GM18519 (cell line): ENCODE measurements around the gene MRGPRF.

Source experiments
- ATAC-seq: cut with Tn5 transposase; IDR thresholded peaks from one replicate; pipeline ENCODE4 v1.9.1; 2021; ENCODE audit warnings: mild to moderate bottlenecking, moderate library complexity; ENCODE audit not compliant: unreplicated experiment, low FRiP score

MRGPRF gene

DNA sequence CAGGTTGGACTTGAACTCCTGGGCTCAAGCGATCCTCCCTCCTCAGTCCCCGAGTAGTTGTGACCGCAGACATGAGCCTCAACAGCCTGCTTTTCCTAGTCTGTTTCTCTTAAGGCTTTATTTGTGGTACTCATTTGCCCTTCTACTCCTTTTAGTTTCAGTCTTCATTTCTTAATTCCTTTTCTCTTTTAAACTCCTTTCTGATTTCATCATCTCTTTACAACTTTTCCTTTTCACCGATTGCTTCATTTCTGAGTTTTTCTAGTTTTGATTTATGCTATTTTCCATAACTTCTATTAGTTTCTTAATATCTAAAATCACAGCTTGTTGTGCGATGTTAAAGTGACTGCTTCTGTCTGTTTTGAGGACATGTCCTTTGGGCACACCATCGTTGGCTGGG lies 17.3 kb upstream of the MRGPRF start:
- ATAC-seq = no peak

DNA sequence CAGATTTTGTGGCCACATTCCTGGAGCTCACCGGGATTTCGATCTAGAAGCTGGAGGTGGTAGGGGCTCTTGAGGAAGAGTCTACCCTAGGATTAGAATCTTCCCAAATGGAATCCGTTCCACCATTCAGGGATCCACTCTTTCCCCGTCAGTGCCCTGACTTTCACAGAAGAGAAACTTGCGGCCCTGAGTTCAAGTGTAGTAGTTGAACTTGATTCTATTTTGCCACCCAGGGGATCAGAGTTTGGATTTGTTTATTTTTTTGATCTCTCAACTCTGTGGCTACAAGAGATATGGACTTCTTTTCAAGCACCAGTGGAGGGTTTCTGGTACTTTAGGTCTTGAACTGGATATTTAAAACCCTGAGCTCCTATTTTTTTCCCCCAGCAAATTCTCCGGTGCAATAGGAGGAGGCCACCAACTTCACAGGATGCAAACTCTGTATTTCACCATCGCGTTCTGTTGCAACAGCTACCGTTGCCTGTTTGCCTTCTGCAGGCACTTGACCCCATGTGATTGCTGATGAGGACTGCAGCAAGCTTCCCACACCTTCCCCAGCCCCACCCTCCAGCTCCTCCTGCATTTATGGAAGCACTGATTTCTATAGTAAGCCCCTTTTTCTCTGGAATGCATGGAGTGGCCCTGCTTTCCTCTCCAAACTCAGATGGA lies 14.8 kb upstream of the MRGPRF start:
- no peak for ATAC-seq

DNA sequence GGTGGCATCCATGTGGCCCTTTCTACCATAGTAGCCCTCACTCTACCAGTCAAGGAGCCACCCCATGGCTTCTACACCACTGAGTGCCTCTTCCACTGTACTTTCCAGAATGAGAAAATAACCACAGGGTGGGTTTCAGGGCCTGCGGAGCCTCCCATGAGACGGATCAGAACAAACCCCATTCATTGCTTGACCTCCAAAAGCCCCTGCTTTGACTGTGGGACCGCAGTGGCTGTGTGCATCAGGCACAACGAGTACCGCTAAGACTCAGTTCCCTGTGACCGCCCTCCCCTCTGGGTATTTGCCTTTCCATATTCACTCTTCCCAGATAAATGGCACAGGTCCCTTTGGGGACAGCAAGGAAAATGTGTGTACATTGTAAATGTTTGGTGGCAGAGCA lies 11.5 kb upstream of the MRGPRF start:
- no peak for ATAC-seq

DNA sequence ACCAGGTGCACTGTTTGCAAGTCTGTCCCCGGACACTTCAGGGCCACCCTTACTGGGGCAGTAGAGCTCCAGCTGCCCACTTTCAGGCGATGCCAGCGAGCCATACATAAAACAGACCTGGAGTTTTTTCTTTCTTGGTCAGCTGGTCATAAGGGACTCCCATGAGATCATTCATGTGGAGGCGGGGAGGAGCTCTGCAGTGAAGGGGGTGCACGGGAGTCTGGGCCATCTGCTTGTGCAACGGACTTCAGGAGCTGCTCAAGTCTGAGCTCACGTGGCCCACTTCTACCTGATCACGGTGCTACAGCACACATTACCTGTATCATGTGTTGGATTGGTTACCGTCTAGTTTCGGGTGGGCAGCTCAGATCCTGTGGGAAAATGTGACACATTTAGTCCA lies 9.2 kb upstream of the MRGPRF start:
- no peak for ATAC-seq

DNA sequence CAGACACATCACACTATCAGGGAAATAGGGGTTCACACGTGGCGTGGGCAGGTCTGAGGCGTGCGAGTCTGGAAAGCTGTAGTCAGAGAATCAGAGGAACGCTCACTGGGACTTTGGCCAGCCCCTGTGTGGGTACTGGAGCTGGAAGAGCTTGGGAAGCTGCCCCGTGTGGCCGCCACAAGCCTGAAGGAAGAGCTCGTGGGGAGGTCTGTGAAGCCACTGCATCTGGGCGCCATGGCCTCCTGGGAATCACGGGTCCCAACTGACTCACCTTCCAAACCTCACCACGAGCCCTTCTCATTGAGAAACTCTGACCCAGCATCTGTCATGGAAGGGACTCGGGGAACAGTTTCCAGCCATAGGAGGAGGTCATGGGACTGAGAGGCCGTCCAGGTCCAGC lies 5.9 kb upstream of the MRGPRF start:
- ATAC-seq = no peak

DNA sequence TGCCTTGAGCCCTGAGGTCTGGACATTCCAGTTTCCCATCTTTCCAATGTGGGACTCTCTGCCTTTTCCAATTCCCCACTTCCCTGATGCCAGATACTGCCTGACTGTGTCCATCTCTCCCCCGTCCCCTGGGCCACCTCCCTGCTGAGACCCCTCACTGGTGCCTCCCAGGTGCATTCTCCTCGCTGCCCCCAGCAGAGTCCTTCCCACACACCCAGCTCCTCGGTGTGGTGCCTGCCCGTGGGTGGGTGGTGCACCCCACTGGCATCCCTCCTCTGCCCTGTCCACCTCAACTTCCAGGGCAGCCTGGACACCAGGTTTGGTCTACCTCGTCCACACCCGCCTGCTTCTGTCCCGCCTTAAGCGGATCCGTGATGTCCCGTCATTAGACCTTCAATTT lies 4.9 kb upstream of the MRGPRF start:
- ATAC-seq = no peak

DNA sequence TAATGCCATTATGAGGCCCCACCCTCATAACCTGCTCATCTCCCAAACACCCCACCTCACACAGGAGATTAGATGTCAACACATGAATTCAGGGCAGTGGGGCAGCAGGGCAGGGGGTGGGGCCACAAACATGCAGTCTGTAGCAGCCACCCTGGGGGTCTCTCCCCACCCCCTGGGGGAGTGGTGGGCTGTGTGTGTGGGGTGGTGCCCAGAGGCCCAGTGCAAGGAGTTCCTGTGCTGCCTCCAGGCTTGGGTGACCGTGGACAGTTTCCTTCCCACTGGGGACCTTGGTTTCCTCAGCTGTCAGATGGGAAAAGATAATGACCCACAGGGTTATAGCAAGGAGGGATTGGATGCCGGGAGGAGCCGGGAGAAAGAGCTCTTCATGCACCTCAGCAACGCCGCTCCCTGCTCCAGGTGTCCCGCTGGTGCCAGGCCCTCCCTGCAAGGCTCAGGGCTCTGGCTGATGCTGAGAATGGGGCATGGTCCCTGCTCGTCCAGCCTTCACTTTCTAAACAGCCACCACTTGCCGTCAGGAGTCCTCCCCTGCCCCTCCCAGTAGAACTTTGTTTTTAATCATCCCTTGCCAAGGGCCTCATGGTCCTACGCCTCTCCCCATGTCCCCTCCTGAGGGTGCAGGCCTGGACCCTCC lies 2.0 kb upstream of the MRGPRF start:
- ATAC-seq = no peak

DNA sequence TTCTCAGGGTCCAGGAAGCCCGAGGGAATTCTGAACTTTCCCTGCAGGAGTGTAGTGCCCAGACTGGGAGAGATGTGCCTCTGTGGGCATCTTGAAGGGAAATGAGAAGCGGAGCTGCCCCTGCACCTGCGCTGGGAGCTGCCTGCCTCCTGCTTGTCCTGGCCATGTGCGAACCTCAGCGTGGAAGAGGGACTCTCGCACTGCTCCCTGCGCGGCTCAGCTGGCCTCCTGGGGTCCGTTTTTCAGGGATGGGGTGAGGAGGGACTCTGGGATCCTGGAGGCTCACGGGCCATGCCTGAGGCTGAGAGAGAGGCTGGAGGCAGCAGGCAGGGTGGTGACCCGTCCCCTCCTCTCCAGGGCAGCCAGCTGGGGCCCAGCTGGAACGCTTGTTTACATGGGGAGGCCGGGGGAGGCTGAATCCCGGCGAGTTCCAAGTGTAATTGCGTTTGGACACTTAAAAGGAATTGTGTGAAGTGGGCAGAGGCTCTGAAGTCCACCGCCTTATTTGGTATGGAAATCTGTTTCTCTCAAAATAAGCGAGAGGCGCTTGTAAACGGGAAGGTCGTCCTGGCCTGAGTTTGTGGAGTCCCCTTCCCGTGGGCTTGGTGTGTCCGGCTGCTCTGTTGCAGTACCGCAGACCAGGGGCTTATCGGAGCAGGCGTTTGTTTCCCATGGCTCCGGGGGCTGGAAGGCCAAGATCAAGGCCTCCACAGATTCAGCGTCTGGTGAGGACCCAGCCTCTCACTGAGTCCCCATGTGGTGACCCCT lies 1.2 kb upstream of the MRGPRF start:
- ATAC-seq = no peak

DNA sequence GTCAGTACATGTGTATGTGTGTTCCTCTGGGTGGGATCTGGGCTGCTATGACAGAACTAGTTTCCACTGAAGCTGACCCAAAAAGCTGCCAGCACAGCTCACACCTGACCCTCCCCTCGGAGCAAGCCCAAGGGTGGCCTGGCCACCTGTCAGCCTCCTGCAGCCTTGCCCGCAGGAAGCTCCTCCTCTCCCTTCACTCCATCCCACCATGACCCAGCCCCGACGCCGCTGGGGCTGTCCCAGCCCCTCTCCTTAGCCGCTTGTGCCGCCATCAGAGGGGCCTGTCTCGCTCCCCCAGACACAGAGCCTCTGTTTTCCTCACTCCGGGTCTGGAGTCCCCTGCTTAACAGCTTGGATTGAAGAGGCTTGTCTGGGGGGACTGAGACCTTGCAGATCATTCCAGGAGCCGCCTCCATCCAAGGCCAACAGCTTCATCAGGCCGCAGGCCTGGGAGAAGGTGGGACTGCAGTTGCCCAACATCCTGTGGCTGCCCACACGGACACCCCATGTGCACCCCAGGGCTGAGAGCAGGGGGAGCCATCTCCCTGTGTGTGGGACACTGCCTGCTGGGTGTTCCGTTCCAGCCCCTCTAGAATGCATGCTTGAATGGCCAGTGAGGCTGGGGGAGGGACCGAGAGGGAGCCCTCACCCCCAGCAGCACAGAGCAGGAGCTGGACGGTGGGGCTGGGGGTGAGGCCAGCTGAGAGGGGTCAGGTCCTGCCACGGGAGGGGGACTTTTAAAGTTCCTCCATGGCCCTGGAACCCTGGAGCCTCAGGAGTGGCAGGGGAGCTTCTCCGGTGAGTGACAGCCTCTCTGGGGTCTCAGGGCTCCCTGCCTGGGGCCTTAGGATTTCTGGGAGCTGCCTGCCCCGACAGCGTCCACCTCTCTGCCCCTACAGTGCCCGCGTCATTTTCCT lies 696 bp downstream of the MRGPRF start:
- no peak for ATAC-seq

DNA sequence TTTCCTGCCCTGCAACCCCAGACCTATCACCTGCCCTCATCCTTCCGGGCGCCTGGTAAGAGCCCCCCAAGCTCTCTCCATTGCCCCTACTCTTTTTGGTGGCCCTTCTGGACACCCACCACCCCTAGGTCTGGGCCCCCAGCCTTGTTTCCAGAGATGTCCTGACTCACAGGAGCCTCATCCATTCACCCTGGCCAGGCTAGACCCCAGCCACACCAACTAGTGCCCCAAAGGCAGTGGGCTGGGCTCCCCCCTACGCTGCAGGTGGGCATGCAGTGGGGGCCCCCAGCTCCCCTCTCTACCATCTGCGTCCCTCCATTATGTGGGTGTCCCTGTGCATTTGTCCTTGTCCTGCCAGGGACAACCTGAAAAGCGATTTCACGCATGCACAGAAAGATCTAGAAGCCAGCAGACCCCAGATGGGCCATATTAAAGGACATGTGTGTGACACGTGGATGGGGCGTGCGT lies 1.4 kb downstream of the MRGPRF start:
- ATAC-seq = no peak

DNA sequence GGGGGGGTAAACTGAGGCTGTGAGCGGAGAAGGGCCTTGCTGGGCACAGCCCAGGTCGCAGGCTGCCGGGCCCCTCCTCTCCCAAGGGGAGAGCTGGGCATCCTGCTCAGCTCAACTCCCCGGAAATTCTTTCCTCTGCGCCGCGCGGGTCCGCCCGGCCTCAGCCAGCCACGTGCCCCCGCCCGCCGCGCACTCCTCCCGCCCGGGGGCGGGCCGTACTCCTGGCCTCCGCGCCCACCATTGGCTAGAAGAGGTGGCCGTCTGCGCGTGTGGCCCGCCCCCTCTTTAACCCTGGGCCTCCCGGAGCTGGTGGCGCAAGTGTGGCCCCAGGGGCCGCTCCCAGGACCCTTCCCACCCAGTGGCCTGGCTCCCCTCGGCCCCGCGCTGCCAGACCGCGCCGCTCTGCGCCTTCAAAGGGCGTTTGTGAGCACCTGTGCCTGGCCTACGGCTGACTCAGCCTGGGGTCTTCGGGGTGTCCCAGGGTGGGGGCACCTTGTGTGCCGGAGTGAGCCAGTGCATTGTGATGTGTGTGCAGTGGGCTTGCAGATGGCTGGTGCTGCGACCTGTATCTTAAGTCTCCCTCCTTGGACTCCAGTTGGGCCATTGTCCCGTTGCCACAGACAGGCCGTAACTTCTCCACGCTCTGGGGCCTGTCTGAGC lies 2.0 kb downstream of the MRGPRF start:
- no peak for ATAC-seq

DNA sequence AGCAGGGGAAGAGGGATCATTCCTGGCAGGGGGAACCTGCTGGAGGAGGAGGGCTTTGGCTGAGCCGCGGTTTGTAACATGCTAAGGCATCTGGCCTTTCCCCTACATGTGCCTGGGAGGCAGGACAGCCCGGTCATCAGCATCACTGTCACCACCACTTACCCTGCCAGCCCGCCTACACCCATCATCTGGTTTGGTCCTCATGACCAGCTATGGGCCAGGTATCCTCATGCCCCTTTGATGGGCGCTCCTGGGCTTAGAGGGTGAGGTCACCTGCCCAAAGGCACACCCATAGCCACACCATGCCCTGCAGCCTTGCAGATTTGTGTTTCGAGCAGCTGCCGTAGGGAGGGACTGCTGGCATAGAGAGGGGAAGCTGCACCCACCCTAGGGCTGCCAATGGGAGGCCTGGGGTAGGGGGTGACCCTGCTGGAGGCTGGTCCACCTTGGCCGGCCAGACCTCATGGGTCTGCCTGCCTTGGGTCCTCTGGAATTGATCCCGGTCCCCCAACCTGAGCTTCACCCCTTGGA lies 2.6 kb downstream of the MRGPRF start:
- no peak for ATAC-seq

DNA sequence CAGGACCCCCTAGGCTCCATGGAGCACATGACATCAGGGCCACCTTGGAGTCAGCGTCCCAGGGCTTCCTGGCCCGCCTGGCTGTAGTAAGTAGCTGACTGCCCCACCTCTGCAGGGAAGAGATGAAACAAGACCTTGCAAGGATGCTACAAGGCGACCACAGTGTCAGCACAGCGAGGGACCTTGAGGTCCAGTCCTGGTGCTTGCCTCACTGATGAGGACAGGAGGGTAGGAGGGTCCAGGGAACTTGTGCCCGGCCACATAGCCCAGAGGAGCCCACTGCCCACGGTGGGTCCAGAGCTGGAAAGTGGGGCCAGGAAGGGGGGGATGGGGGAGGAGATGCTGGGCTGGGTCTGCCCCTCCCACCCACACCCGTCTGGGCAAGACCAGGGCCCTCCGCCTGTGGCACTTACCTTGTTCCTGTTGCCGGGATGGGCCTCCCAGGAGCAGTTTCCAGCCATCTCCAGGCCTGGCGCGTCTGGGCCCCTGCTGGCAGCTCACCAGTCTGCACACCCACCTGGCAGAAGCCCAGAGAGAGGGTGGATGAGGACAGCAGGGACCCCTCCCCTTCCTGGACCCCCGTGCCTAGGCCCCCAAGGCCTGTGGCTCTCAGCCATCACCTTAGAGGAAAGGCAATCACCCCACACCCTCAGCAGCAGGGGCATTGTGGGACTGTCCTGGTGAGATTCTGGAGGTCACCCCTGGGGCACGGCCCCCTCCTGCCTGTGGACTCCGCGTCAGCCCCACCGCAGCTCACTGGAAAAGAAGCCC lies 3.4 kb downstream of the MRGPRF start:
- no peak for ATAC-seq

DNA sequence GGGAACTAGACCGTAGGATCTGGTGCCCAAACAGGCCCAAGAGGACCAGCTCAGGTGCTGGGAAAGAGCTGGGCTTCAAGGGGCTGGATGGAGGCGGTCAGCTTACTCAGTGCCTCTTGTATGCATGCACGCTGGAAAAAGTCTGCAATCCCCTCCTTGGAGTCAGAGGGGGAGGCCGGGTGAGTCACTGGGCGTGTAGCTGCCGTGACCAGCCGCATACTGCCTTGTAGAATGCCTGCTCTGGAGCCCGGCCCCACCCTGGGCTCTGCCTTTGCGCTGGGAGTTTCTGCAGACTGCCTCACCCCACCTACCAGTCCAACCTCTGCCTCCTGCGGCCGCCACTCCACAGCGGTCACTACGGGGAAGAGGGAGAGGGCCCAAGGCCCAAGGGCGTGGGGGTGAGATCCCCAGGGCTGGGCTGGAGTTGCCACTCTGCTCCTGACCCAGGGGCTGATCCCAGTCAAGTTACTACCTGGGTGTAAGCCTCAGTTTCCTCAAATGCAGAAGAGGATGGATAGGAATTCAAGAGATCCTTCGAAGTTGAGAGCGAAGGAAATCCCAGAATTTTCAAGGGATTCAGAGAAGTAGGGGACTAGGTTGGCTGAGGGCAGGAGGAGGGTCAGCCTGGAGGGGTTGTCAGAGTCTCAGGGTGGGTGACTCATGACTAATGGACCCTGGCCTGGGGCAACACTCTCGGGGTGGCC lies 4.2 kb downstream of the MRGPRF start:
- no peak for ATAC-seq

DNA sequence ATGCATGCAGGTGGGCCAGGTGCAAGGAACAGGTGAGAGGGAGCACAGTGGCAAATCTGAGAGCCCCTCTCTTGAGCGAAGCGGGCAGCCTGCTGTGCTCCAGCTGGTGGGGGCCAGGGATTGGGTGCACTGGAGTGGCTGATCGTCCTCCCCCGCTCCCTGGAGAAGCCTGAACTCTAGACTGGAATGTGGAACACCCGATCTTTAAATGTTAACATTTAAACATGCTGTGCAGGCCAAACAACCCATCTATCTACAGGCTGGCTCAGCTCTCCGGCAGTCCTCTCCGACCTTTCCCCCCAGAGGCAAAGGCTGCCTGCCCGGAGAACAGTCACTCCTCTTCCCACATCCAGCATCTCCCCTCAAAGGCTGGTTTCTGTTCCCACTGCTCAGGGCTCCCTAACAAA lies 5.1 kb downstream of the MRGPRF start:
- no peak for ATAC-seq

DNA sequence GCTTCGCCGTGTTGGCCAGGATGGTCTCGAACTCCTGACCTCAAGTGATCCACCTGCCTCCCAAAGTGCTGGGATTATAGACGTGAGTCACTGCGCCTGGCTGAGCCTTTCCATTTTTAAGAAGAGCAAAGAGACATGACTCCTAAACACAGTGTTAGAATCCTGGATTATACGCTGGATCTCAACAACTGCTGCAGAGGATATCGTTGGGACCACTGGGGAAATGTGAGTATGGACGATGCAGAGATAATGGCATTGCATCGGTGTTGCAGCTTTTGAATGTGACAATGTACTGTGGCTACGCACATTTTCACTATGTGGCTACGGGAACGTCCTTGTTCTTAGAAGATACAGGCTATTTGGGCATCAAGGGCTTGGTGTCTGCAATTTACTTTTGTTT lies 6.2 kb downstream of the MRGPRF start:
- ATAC-seq = no peak

DNA sequence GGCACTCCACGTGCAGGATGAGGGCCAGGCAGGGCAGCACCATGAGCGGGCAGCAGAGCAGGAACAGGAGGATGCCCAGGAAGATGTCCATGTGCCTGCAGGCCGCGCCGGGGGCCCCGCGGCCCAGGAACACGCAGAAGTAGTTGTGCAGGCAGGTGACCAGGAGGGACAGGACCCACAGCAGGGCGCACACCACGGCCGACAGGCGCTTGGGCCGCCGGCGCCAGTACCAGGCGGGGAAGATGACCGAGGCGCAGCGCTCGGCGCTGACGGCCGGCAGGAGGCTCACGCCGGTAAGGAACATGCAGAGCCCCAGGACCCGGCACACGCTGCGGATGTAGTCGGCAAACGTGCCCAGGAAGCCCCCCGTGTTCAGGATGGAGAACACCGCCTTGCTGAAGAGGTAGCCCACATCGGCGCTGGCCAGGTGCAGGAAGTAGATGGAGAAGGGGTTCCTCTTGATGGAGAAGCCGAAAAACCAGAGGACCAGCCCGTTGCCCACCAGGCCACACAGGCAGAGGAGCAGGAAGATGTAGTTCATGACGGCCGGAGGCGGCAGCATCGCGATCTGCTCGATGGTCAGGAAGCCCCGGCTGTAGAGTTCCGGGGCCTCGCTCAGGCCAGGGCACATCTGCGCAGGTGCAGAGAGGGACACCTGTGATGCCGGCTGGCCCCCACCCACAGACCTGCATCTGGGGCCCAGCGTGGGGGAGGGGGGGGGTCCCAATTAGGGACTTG lies 7.2 kb downstream of the MRGPRF start:
- ATAC-seq = no peak

DNA sequence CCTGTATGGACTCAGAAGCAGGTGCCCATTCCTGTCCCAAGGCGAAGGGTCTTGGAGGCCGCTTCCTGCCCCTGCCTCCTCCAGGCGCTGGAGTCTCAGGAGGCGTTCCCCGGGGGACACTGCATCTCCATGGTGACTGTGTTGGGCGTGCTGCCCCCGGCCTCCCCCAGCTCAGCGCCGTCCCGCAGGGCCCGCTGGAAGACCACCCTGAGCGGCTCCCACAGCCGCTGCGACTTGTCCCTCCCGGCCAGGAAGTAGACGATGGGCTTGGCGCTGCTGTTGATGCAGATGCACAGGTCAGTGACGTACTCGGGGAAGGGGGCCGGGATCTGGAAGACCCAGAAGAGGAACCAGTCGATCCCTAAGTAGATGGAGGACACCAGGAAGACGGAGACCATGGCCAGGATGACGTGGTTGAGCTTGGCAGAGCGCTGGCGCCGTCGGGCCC lies 7.8 kb downstream of the MRGPRF start:
- no peak for ATAC-seq
